K562 (cell line): ENCODE results near the gene SH3BP2. TPM values are rescaled to one million over a fixed set of nuclear protein-coding genes. Genes with fewer than 3 reads are reported as not detected.
"Not testable (repeated sequence)": the region's sequence is repeated elsewhere in the genome, so short reads cannot be mapped to it uniquely, and the experiment has no call there.

Experiments
- ATAC-seq: fragments of 200-7000 bp; cut with Tn5 transposase; 3 replicates; pipeline ENCODE4 v1.9.1; 2020; ENCODE audit warnings: moderate library complexity
- BruUV-seq: library from RNA; stranded (reverse); fragments of 400-500 nt; replicated peaks from 2 replicates; lab custom pipeline; 2021; lab: Mats Ljungman, UMichigan
- CTCF ChIA-PET: fragments of 300-600 bp; formaldehyde crosslinking; extraction: SDS; loops from one replicate; lab custom pipeline; 2021; ENCODE audit warnings: low intra/inter-chr PET ratio; lab: Yijun Ruan, JAX
- POLR2A ChIA-PET: fragments of 300-600, 350-650 bp; sonication (Branson Sonifier 250); formaldehyde crosslinking; extraction: SDS; loops from one replicate; lab custom pipeline; 2021; ENCODE audit warnings: antibody characterized with exemption, inconsistent platforms; lab: Yijun Ruan, JAX
- DNase-seq, 4 experiments: peaks; one replicate each; pipeline versions ENCODE4 v3.0.0 to v3.0.0-alpha.2; 2011 to 2018; ENCODE audit warnings: low spot score in 3 of 4, mixed read lengths in 3 of 4; ENCODE audit errors: extremely low read depth in 1 of 4
- FAIRE-seq: peaks from 2 replicates; lab custom pipeline; 2011; peaks lifted over from hg19 to GRCh38; lab: Jason Lieb, UNC
- H2AFZ ChIP-seq: 2 replicates; pipeline ENCODE4 v1.6.0; 2011; ENCODE audit warnings: low read depth, low read length, control low read depth, inconsistent platforms
- H3K27ac ChIP-seq: fragments of 200-600 bp; 3 replicates; pipeline ENCODE4 v1.8.0; 2011; ENCODE audit warnings: low read depth, mild to moderate bottlenecking, control low read depth, inconsistent platforms, low read length, moderate library complexity, mixed read lengths; ENCODE audit errors: extremely low read depth
- H3K27me3 ChIP-seq, 2 experiments: fragments of 300-600 bp in 1 of 2; 2 replicates in 1 of 2; 3 replicates in 1 of 2; pipeline versions ENCODE4 v1.6.0 to v1.8.0; 2011; ENCODE audit warnings: inconsistent platforms in 2 of 2, low read length in 2 of 2, mild to moderate bottlenecking in 1 of 2, mixed read lengths in 1 of 2, moderate library complexity in 1 of 2; ENCODE audit not compliant: control insufficient read depth in 2 of 2, insufficient read depth in 2 of 2
- H3K36me3 ChIP-seq: fragments of 300-600 bp; 3 replicates; pipeline ENCODE4 v1.8.0; 2011; ENCODE audit warnings: mild to moderate bottlenecking, low read length, inconsistent platforms; ENCODE audit not compliant: control insufficient read depth, insufficient read depth
- H3K4me1 ChIP-seq, 2 experiments: fragments of 200-600 bp in 1 of 2; replicated peaks in 1 of 2; 2 replicates in 1 of 2; 3 replicates in 1 of 2; pipeline versions ENCODE4 v1.5.1 to v1.8.0; 2011; ENCODE audit warnings: inconsistent platforms in 2 of 2, low read length in 2 of 2, mild to moderate bottlenecking in 1 of 2, mixed read lengths in 1 of 2, moderate library complexity in 1 of 2; ENCODE audit not compliant: control insufficient read depth in 2 of 2, insufficient read depth in 2 of 2
- H3K4me2 ChIP-seq: 2 replicates; pipeline ENCODE4 v1.6.1; 2011; ENCODE audit warnings: low read length, control low read depth, inconsistent platforms, mixed read lengths; ENCODE audit not compliant: insufficient read depth
- H3K4me3 ChIP-seq: fragments of 200-600 bp; sonication (generic), shearing (Covaris generic); 2 replicates; pipeline ENCODE4 v1.5.1; 2016; ENCODE audit warnings: control low read depth, inconsistent platforms
- H3K79me2 ChIP-seq: fragments of 200-600 bp; 3 replicates; pipeline ENCODE4 v1.8.0; 2011; ENCODE audit warnings: low read length, inconsistent platforms; ENCODE audit not compliant: control insufficient read depth, insufficient read depth
- H3K9ac ChIP-seq, 2 experiments: 2 replicates each; pipeline versions ENCODE4 v1.6.0 to v1.6.1; 2011; ENCODE audit warnings: low read depth in 2 of 2, low read length in 2 of 2, control low read depth in 1 of 2, inconsistent platforms in 1 of 2, mild to moderate bottlenecking in 1 of 2, mixed read lengths in 1 of 2; ENCODE audit not compliant: insufficient read depth in 1 of 2
- H3K9me1 ChIP-seq: one replicate; pipeline ENCODE4 v1.6.0; 2011; ENCODE audit warnings: inconsistent platforms, mild to moderate bottlenecking, low read length, moderate library complexity; ENCODE audit not compliant: control insufficient read depth, insufficient read depth
- H3K9me3 ChIP-seq: replicated peaks from 2 replicates; pipeline ENCODE4 v1.5.1; 2011; ENCODE audit warnings: low read depth, low read length, inconsistent platforms; ENCODE audit not compliant: control insufficient read depth, insufficient read depth
- H4K20me1 ChIP-seq: replicated peaks from 2 replicates; pipeline ENCODE4 v1.6.1; 2011; ENCODE audit warnings: low read length, inconsistent platforms, mixed read lengths; ENCODE audit not compliant: control insufficient read depth, insufficient read depth
- ATF1 ChIP-seq, 2 experiments: fragments of 450-650 bp in 1 of 2; IDR thresholded peaks; 2 replicates each; pipeline ENCODE4 v1.6.1; 2016; ENCODE audit warnings: missing compliant biosample characterization in 1 of 2, missing genetic modification characterization in 1 of 2
- CBX2 ChIP-seq: fragments of 200-600 bp; sonication (generic); IDR thresholded peaks from one replicate; pipeline ENCODE4 v1.6.1; 2012; ENCODE audit warnings: mild to moderate bottlenecking, low read length, inconsistent platforms; ENCODE audit not compliant: insufficient read depth, poor library complexity, severe bottlenecking
- CBX5 ChIP-seq: IDR thresholded peaks from 2 replicates; pipeline ENCODE4 v1.6.1; 2014; ENCODE audit warnings: low read depth, borderline replicate concordance
- ELF4 ChIP-seq: fragments of 450-650 bp; formaldehyde crosslinking; IDR thresholded peaks from 2 replicates; pipeline ENCODE4 v1.4.0; 2022; ENCODE audit warnings: missing genetic modification characterization
- HNRNPL ChIP-seq: fragments of 200-400 bp; formaldehyde crosslinking; IDR thresholded peaks from 2 replicates; pipeline ENCODE4 v1.6.1; 2017; ENCODE audit warnings: low read depth, mild to moderate bottlenecking, low read length
- KLF10 ChIP-seq: fragments of 250-450 bp; sonication (Bioruptor Pico); IDR thresholded peaks from 2 replicates; pipeline ENCODE4 v1.6.1; 2021; ENCODE audit warnings: matching md5 sums
- MLLT1 ChIP-seq, 2 experiments: fragments of 450-650 bp; IDR thresholded peaks; 2 replicates each; pipeline ENCODE4 v1.6.1; 2016
- NFYB ChIP-seq: IDR thresholded peaks from 2 replicates; pipeline ENCODE4 v1.6.1; 2011; ENCODE audit warnings: mild to moderate bottlenecking, moderate library complexity; ENCODE audit not compliant: insufficient read length; ENCODE audit errors: extremely low read depth
- PHTF2 ChIP-seq: fragments of 250-450 bp; sonication (Bioruptor Pico); IDR thresholded peaks from 2 replicates; pipeline ENCODE4 v1.5.0; 2021; ENCODE audit warnings: mild to moderate bottlenecking
- POLR2H ChIP-seq: IDR thresholded peaks from 2 replicates; pipeline ENCODE4 v1.6.1; 2016; ENCODE audit warnings: missing genetic modification characterization, low read depth, mild to moderate bottlenecking, control low read depth, missing compliant biosample characterization, moderate library complexity
- SAFB ChIP-seq: fragments of 200-400 bp; formaldehyde crosslinking; IDR thresholded peaks from 2 replicates; pipeline ENCODE4 v1.6.1; 2017; ENCODE audit warnings: low read depth, low read length, borderline replicate concordance
- ZNF140 ChIP-seq: fragments of 250-450 bp; sonication (Bioruptor Pico); IDR thresholded peaks from 2 replicates; pipeline ENCODE4 v1.8.0; 2021; ENCODE audit warnings: moderate library complexity, mild to moderate bottlenecking, inconsistent platforms
- ZNF174 ChIP-seq: fragments of 250-450 bp; sonication (Bioruptor Pico); IDR thresholded peaks from 2 replicates; pipeline ENCODE4 v1.4.0; 2020; ENCODE audit warnings: mild to moderate bottlenecking
- ZNF24 ChIP-seq: fragments of 450-650 bp; IDR thresholded peaks from 2 replicates; pipeline ENCODE4 v1.6.1; 2016
- ZNF717 ChIP-seq: fragments of 250-450 bp; sonication (Bioruptor Pico); IDR thresholded peaks from 2 replicates; pipeline ENCODE4 v1.5.0; 2021
- WGBS: fragments of 100-300 bp; shearing (Covaris generic); methylation state at CpG from one replicate; pipeline ENCODE4 v1.1.6; 2016; ENCODE audit warnings: low coverage, mixed read lengths; ENCODE audit not compliant: insufficient coverage; ENCODE audit errors: missing lambda C conversion rate; 5-methylcytosine and 5-hydroxymethylcytosine counted together
- in situ Hi-C: fragments of 300-500 bp; cut with MboI; formaldehyde crosslinking; loops from 4 replicates; pipeline ENCODE4 v1.15.0; 2018; ENCODE audit warnings: inconsistent platforms, mixed read lengths
- intact Hi-C: fragments of 100-400 bp; cut with micrococcal nuclease; formaldehyde crosslinking; loops from 2 replicates; pipeline ENCODE4 v1.14.2; 2022
- polyA plus RNA-seq, 8 experiments: library from polyadenylated mRNA; depleted of rRNA in 4 of 8; stranded (reverse) in 5 of 8; unstranded in 3 of 8; fragments of >200 nt; fragmentation: Nextera tagmentation in 2 of 8; fragmentation: Illumina TruSeq in 1 of 8; extraction: Ambion mirVana in 2 of 8; extraction: Trizol in 1 of 8; gene quantifications; 2 replicates each; pipeline versions ENCODE4 v1.2.1 to v1.2.3, GENCODE V29; 2011 to 2014; ENCODE audit warnings: inconsistent platforms in 1 of 8, missing spikeins in 1 of 8
- total RNA-seq, 7 experiments: library from RNA; depleted of rRNA in 6 of 7; stranded (reverse); fragments of >200 nt in 6 of 7; fragmentation: Illumina TruSeq in 2 of 7; extraction: Trizol in 2 of 7; gene quantifications; 2 replicates each; pipeline versions ENCODE4 v1.2.1 to v1.2.3, GENCODE V29; 2011 to 2021; ENCODE audit warnings: low replicate concordance in 1 of 7

The SH3BP2 gene
- total and polyA plus RNA-seq, 9 of the 15 experiments (the other 6 are each of a cell fraction or from before 2014, with no cell fraction given), result 0.34 to 16.0 (median 5.1) TPM

- ATAC-seq, H3K27me3 ChIP-seq, H3K4me2 ChIP-seq, in situ Hi-C loops, H3K9me3 ChIP-seq, H3K27ac ChIP-seq, H3K4me3 ChIP-seq, H4K20me1 ChIP-seq, BruUV-seq, DNase-seq, H2AFZ ChIP-seq, H3K9me1 ChIP-seq, H3K79me2 ChIP-seq, CTCF ChIA-PET, H3K9ac ChIP-seq, FAIRE-seq, H3K36me3 ChIP-seq: not testable (repeated sequence)
- intact Hi-C loops, result loop anchor here (1.0 to 5.0 kb wide), 2 partner anchors 30 to 275 kb away; no protein-coding TSS in a partner anchor
- WGBS, result 83% methylated on average over 27 of the region's 42 CpGs
- peak; percentile 72 for TF ChIP-seq NFYB
- peaks cover 8 to 31% of the 10 kb centered on the region in 2 experiments; a peak in 3 of 5 replicates for H3K4me1 ChIP-seq
- POLR2A ChIA-PET, result interaction anchor here (0.6 kb wide), 1 partner anchor 257 kb away, joined by 3 read pairs; no protein-coding TSS in a partner anchor
Measured at GRCh38 chr4:2762486-2763370, 30.2 kb upstream of the SH3BP2 start.

GRCh38 chr4:2763511-2763967 is 29.3 kb upstream of the SH3BP2 start:
- BruUV-seq, result no TSS peak
- H3K9me1 ChIP-seq, result no peaks in the 10 kb centered on the region
- no peaks in the 10 kb centered on the region for H3K9me3 ChIP-seq
- TF ChIP-seq ZNF174, result no peak
- TF ChIP-seq ELF4 (CRISPR knock-in tag), result no peak
- TF ChIP-seq POLR2H (tag), result no peak
- TF ChIP-seq MLLT1 (IDR thresholded peaks at IDR 0.05), result no peak
- no peak for TF ChIP-seq ATF1 (CRISPR knock-in tag; IDR thresholded peaks at IDR 0.05)
- TF ChIP-seq ATF1 (tag; IDR thresholded peaks at IDR 0.05), result no peak
- no peak for TF ChIP-seq SAFB
- no peak for TF ChIP-seq CBX5
- no peak for TF ChIP-seq PHTF2 (CRISPR knock-in tag)
- TF ChIP-seq ZNF140 (CRISPR knock-in tag), result no peak
- TF ChIP-seq CBX2, result no peak
- no peak for TF ChIP-seq ZNF717 (CRISPR knock-in tag)
- TF ChIP-seq ZNF24, result no peak
- no peak for TF ChIP-seq KLF10 (CRISPR knock-in tag)
- no peak for TF ChIP-seq HNRNPL

More at GRCh38 chr4:2763511-2763967, 29.3 kb upstream of the SH3BP2 start:
- H3K27ac ChIP-seq, result no peak overlapping the region
- DNase-seq, result peak in 1 of 4 experiments; percentile 3
- CTCF ChIA-PET, result no interaction called here
- no peak overlapping the region for H3K4me3 ChIP-seq
- no peaks in the 10 kb centered on the region for H4K20me1 ChIP-seq
- 90% methylated on average over 18 of the region's 23 CpGs for WGBS
- peaks cover 8 to 33% of the 10 kb centered on the region in 2 experiments; a peak in 3 of 5 replicates for H3K4me1 ChIP-seq
- ATAC-seq, result no peak
- POLR2A ChIA-PET, result interaction anchor here (0.6 kb wide), 1 partner anchor 118 kb away, joined by 3 read pairs; no protein-coding TSS in a partner anchor
- in situ Hi-C loops (no loop called here), intact Hi-C loops (loop anchor here (5.0 kb wide), 1 partner anchor 274 kb away; no protein-coding TSS in a partner anchor)
- H3K36me3 ChIP-seq, result no peaks in the 10 kb centered on the region
- H3K79me2 ChIP-seq, result no peaks in the 10 kb centered on the region
- no peak overlapping the region for H3K4me2 ChIP-seq
- no peak for FAIRE-seq
- H3K9ac ChIP-seq, result no peak overlapping the region
- no peaks in the 10 kb centered on the region for H3K27me3 ChIP-seq
- no peak overlapping the region for H2AFZ ChIP-seq
